ENCODE measurements around the gene PITPNB.
A peak's percentile ranks its signal among the peaks of the same experiment; 100 is the strongest.

DNA sequence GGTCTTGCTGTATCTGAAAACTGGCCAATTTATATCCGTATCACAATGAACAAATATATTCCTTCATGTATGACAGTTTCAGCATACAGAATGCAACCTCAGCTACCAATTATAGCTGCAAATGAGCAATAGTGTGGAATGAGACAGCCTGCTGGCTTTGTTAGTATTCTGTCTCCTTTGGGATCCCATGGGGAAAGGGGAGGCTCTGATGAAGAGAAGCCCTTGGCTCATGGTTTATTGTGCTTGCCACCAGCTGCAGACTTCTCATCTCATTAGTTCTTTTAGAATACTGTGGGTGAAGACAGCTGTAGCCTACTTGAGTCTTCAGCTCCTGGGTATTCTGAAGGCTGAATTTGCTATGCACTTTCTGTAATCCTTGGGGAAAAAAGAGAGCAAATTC lies 42.4 kb downstream of the PITPNB start:
- TF ChIP-seq, protein P1, sequence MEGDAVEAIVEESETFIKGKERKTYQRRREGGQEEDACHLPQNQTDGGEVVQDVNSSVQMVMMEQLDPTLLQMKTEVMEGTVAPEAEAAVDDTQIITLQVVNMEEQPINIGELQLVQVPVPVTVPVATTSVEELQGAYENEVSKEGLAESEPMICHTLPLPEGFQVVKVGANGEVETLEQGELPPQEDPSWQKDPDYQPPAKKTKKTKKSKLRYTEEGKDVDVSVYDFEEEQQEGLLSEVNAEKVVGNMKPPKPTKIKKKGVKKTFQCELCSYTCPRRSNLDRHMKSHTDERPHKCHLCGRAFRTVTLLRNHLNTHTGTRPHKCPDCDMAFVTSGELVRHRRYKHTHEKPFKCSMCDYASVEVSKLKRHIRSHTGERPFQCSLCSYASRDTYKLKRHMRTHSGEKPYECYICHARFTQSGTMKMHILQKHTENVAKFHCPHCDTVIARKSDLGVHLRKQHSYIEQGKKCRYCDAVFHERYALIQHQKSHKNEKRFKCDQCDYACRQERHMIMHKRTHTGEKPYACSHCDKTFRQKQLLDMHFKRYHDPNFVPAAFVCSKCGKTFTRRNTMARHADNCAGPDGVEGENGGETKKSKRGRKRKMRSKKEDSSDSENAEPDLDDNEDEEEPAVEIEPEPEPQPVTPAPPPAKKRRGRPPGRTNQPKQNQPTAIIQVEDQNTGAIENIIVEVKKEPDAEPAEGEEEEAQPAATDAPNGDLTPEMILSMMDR (IDR thresholded peaks at IDR 0.05) = no peak
- peak in 1 of 4 donors; percentile 29 for TF ChIP-seq POLR2AphosphoS5 (IDR thresholded peaks at IDR 0.05)

Data from sigmoid colon (tissue), 4 donors.